LNCaP clone FGC (cell line): Measurements from ENCODE around the gene PTPRCAP.
A peak's percentile ranks its signal among the peaks of the same experiment; 100 is the strongest.
"Not testable (repeated sequence)": the region's sequence is repeated elsewhere in the genome, so short reads cannot be mapped to it uniquely, and the experiment has no call there.

Experiments used
- DNase-seq: peaks from one replicate; pipeline ENCODE4 v3.0.0-alpha.2; 2011; ENCODE audit warnings: low read depth
- H3K4me3 ChIP-seq: 2 replicates; pipeline ENCODE4 v1.5.1; 2011; ENCODE audit warnings: mild to moderate bottlenecking, low read depth, low read length, control low read depth
- TF ChIP-seq, protein P1 (sequence below): IDR thresholded peaks from 2 replicates; pipeline ENCODE4 v1.5.1; 2012; ENCODE audit warnings: mild to moderate bottlenecking; ENCODE audit not compliant: control insufficient read depth, insufficient read depth; ENCODE audit errors: extremely low read depth

Gene PTPRCAP

DNA sequence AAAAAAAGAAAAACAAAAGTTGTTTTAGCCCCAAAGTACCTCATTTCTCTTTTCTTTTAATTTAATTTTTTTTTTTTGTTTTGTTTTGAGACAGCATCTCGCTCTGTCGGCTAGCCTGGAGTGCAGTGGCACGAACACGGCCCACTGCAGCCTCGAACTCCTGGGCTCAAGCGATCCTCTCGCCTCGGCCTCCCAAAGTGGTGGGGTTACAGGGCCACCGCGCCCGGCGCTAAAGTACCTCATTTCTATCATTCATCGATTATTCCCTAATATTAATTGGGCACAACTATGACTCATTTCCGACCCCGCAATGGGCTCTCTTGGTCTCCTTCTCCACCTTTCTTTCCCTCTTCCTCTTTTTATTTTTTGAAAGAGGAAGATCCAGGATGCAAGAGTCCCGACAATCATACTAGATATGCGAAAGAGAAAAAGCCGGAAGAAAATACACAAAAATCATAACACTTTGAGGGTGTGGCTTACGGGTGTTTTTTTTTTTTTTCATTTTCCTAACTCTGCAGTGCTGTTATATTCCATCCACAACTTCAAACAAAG, 44.9 kb upstream of the PTPRCAP start:
- H3K4me3 ChIP-seq = peak overlapping the region; percentile 65
- no peak for DNase-seq
- TF ChIP-seq, protein P1, sequence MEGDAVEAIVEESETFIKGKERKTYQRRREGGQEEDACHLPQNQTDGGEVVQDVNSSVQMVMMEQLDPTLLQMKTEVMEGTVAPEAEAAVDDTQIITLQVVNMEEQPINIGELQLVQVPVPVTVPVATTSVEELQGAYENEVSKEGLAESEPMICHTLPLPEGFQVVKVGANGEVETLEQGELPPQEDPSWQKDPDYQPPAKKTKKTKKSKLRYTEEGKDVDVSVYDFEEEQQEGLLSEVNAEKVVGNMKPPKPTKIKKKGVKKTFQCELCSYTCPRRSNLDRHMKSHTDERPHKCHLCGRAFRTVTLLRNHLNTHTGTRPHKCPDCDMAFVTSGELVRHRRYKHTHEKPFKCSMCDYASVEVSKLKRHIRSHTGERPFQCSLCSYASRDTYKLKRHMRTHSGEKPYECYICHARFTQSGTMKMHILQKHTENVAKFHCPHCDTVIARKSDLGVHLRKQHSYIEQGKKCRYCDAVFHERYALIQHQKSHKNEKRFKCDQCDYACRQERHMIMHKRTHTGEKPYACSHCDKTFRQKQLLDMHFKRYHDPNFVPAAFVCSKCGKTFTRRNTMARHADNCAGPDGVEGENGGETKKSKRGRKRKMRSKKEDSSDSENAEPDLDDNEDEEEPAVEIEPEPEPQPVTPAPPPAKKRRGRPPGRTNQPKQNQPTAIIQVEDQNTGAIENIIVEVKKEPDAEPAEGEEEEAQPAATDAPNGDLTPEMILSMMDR = no peak

- H3K4me3 ChIP-seq, DNase-seq: not testable (repeated sequence)
These were observed 40.0 kb upstream of the PTPRCAP start for GRCh38 chr11:67477344-67478050.

GRCh38 chr11:67476692-67477091, 39.2 kb upstream of the PTPRCAP start:
- not testable (repeated sequence) for H3K4me3 ChIP-seq, DNase-seq

DNA sequence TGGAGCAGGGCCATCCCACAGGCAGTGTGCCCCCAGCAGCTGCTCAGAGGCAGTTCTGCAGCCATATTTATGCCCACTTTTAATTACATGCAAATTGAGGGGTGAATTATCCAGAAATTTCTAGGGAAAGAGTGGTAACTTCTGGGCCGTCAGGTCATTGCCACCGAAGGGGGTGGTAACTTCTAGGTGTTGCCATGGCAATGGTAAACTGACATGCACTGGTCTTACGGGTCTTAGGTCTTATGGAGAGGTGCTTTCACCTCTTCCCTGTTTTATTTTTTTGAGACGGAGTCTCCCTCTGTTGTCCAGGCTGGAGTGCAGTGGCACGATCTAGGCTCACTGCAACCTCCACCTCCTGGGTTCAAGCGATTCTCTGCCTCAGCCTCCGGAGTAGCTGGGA, 35.4 kb upstream of the PTPRCAP start:
- H3K4me3 ChIP-seq = no peak overlapping the region
- TF ChIP-seq, protein P1 = no peak
- no peak for DNase-seq

DNA sequence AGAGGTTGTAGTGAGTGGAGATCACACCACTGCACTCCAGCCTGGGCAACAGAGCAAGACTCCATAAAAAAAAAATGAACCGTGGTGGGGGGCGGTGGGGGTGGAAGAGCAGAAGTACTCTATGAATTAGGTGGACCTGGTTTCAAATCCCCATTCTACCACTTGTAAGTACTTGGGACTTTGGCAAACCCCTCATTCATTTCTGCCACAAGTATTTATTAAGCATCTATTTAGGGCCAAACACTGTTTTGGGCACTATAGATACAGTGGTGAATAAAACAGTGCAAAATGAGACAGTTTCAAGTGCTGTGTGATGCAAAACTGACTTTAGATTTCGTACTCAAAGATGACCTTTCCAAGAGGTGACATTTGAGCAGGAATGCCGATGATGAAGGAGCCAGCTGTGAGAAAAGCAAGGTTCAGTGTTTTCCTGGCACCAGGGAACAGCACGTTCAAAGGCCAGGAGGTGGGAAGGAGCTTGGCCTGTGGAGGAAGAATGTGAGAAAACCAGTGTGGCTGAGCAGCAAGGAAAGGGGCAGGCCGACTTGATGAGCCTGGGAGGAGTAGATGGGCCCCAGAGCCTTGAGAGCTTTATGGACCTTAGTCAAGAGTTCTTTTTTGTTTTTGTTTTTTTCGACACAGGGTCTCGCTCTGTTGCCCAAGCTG, 33.0 kb upstream of the PTPRCAP start:
- no peak overlapping the region for H3K4me3 ChIP-seq
- DNase-seq = no peak
- TF ChIP-seq, protein P1 = no peak

GRCh38 chr11:67469508-67469811, 32.0 kb upstream of the PTPRCAP start:
- H3K4me3 ChIP-seq = peak overlapping the region; percentile 76
- TF ChIP-seq, protein P1 = no peak
- no peak for DNase-seq

DNA sequence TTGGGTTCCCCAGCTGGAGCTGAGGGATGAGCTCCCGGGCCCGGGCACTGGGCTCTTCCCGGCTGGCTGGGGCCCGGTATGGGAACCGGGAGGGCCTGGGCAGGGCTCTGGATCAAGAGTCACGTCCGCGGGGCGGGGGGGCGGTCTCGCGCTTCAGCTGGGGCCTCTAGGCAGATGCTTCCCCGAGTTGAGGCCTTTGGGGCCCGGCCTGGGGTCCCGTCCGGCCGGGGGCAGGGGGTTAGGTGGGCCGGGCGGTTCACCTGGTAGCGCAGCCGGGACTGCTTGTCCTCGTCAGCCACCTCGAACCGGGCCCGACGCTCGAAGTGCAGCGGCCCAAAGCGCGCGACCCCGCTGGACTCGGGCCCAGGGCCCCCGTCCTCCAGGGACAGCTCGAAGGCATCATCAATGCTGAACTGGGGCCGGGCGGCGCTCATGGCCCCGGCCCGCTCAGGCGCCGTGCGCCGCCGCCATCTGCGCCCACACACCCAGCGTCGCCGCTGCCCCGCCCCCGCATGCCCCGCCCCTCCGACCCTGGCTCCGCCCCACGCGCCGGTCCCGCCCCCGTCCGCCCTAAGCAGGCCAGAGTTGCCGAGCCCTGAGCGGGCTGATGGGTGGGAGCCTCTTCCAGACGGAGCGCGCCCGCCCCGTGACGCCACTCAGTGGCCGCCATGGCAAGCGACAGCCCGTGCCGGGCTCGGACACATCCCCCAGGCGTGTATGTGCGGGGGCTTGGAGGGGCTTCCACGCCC, 31.5 kb upstream of the PTPRCAP start, which contains the start of gene TMEM134:
TMEM134 (minus strand) TSS at position 493 of the 749 bp plus-strand sequence; CDS start at position 434, 59 bp downstream.
- H3K4me3 ChIP-seq = peak within 1 kb of the TSS; percentile 76
- TF ChIP-seq, protein P1 = peak; percentile 59
- DNase-seq = peak; percentile 58
